Suppressor macrophage treated with lipopolysaccharide for 4 hours (primary cell): ENCODE measurements around the gene MTURN.
"Not testable (repeated sequence)": the region's sequence is repeated elsewhere in the genome, so short reads cannot be mapped to it uniquely, and the experiment has no call there.

Experiments used
- DNase-seq: peaks from one replicate; pipeline ENCODE4 v3.0.0-alpha.2; 2020

MTURN gene

DNA sequence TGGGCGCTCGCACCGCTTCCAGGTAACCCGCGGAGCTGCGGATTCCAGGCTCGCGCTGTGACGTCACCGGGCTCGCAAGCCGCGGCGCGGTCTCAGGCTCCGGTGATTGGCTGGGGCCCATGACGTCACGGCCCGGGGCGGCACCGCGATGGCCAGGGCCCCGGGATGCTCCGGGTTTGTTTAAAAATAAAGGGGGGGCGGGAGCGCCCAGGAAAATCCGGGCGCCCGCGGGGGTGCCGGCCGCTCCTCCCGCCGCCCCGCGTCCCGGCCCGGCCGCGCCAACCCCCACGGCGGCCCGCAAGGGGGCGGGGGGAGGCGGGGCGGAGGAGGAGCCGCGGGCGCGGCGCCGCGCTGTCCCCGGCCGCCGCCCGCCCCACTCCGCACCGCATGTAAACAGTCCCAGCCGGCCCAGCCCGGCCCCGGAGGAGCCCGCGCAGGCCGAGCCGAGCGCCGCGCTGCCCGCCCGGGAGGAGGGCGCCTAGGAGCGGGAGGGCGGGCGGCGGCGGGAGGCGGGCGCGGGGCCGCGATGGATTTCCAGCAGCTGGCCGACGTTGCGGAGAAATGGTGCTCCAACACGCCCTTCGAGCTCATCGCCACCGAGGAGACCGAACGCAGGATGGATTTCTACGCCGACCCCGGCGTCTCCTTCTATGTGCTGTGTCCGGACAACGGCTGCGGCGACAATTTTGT is at the start of gene MTURN:
Gene MTURN (plus strand): TSS at position 376 of the 690 bp plus-strand sequence. CDS start 151 bp downstream, at position 527.
- peak; percentile 86 for DNase-seq

DNA sequence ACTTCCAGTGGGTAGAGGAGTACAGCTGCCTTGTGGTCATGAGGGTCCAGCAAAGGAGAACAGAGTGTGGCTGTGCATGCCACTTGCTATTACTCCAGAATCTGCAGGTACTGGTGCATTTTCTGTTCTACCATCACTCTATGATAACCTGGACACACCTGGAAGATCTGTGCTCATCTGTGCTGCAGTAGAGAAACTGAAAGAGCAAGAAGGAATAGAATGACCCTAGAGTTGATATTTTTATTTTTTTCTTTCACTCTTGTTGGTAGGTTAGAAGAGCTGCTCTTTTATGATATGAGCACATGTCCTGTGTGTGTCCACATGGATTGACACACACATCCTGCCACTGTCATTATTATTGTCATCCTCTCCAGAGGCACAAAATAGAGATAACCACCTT is 48.3 kb upstream of the MTURN start:
- no peak for DNase-seq

DNA sequence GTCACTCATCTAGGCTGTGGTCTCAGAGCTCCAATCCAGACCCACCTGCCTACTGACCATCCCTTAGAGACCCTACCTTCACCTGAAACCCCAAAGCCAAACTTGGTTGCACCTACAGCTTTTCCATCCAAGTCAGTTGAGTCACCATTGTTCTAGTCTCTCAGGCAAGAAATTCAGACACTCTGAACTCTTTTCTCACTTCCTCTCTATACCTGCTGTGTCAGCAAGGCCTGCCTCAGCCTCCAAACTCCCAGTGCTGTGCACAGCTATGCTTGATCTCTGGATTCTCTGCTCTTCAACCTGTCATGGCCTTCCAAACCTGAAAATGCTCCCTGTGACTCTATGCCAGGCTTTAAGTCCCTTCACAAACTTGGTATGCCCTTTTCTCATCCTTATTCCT is 47.4 kb upstream of the MTURN start:
- DNase-seq, result no peak

DNA sequence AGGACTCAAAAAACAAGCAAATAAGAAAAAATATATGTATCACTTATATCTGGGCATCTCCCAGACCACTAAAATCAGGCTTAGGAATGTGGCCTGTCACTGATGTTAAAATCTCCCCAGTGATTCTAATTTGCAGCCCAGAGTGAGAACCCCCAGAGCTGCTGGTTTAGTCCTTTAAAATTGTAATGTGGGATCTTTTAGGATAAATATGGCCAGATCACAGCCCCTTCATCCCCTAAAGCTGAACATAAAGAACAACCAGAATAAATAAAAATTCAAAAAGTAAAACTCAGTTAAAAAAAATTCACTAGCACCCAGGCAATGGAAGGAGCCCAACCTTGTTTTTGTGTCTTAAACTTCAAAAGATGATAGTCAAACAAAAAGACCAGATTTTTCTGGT is 46.4 kb upstream of the MTURN start:
- no peak for DNase-seq

DNA sequence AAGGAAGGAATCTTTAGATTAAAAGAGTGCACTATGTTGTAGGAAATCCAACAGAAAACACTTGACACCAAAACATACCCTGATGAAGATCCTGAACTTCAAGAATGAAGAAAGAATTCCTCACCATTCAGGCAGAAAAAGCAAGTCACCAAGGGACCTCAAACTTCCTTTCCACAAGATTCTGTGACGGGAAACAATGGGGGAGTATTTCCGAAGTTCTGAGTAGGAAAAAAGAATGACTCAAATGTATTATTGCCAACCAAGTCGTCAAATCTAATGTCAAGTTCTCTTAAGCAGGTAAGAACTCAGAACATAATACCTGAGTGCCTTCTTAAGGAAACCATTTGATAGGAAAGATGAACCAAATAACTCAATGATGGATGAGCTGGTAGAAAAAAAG is 44.7 kb upstream of the MTURN start:
- DNase-seq, result no peak

DNA sequence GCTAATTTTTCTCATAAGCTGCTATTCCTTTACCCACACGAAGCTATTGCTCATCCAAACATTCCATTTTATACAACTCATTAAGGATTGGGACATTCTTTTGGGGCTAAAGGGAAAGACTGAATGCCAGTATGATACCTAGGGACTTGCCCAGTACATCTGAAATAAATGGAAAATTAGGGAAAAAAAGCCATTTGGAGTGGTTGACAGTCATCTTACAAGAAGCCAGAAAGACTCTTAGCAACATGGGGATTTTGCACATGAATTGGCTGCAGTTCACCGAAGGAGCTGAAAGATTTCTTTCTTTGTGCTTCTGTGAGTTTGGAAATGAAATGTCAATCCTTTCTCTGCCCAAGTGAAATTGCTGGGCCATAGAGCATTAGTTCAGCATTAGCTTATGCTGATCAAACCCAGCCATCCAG is 43.3 kb upstream of the MTURN start:
- no peak for DNase-seq

DNA sequence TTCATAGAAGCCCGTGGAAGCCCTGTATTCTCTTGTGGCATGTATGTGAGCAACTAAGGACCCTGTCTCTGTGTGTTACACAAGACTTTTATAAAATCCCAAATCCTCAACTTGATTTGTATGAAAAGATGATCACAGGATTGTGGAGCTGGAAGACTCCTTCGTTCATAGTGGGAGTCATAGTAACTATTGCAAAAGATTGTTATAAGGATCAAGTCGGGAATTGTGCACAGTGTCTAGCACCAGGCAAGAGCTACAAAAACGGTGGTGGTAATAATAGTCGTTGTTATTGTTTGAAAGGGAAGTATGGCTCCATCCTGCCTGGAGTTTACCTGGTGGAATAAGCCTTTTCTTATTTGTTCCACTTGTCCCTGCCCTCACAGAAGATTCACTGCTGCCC is 42.8 kb upstream of the MTURN start:
- DNase-seq, result no peak

DNA sequence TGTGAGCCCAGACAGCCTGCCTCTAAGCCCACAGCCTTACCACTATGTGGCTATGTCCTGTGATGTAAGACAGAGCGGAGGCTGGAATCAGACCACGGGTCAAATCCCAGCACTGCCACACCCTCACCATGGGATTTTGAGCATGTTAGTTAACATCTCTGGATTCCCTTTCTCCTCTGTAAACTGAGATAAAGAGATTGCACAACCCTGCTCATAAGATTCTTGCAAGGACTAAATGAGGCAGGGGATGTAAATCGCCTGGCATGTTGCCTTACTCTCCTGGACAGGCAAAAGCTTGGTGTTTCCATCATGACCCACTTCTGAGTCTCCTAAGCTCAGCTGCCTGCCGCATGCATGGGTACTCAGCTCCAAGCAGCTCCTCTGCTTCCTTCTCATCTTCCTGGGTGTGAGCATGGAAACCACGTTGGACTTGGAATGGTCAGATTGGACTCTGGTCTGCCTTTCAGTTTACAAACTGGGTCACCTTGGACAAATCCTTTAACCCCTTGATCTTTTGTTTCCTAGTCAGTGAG is 41.3 kb upstream of the MTURN start:
- DNase-seq, result no peak

DNA sequence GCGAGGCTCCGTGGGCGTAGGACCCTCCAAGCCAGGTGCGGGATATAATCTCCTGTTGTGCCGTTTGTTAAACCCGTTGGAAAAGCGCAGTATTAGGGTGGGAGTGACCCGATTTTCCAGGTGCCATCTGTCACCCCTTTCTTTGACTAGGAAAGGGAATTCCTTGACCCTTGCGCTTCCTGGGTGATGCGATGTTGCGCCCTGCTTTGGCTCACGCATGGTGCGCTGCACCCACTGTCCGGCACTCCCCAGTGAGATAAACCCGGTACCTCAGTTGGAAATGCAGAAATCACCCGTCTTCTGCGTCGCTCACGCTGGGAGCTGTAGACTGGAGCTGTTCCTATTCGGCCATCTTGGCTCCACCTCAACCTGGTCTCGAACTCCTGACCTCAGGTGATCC is 36.2 kb upstream of the MTURN start:
- DNase-seq, result not testable (repeated sequence)

DNA sequence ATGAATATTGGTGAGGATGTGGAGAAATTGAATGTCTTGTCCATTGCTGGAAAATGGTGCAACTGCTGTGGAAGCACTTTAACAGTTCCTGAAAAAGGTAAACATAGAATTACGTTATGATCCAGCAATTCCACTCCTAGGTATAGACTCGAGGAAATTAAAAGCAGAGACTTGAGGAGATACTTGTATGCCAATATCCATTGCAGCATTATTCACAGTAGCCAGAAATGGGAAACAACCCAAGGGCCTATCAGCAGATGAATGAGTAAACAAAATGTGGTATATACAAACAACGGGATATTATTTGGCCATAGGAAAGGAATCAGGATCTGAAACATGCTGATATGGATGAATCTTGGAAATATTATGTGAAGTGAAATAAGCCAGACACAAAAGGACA is 32.5 kb upstream of the MTURN start:
- DNase-seq, result no peak

DNA sequence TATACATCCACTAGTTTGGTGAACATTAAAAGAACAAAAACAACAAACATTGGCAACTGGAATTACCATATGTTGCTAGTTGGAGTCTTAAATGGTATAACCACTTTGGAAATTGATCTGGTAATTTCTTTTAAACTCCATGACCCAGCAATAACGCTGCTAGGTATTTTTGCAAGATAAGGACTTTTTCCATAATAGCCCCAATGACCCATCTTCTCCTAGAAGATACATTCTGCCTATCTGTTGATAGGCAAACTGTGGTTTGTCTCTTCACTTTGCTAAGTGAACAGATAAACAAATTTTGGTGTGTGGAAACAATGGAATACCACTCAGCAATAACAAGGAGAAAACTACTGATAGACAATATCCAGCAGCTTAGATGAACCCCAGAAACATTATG is 30.6 kb upstream of the MTURN start:
- DNase-seq, result no peak

DNA sequence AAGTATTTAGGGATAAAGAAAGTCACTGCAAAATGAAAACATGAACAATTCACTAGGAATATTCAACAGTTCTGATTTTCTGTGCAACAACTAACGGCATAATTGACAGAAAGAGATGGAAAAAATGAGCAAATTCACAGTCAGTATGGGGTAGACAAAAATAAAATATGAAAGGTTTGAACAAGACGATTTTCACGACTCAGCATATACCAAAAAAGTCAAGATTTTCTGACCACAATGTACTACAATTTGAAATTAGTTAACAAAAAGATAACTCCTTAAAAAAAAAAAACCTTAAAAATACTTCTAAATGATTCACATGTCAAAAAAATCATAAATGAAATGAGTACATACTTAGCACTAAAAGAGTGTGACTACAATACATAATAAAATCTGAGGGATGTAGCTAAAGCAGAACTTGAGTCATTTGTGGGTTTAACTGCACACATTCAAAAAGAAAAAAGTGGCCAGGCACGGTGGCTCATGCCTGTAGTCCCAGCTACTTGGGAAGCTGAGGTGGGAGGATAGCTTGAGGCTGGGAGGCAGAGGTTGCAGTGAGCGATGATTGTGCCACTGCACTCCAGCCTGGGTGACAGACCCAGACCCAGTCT is 22.6 kb upstream of the MTURN start:
- DNase-seq, result no peak

DNA sequence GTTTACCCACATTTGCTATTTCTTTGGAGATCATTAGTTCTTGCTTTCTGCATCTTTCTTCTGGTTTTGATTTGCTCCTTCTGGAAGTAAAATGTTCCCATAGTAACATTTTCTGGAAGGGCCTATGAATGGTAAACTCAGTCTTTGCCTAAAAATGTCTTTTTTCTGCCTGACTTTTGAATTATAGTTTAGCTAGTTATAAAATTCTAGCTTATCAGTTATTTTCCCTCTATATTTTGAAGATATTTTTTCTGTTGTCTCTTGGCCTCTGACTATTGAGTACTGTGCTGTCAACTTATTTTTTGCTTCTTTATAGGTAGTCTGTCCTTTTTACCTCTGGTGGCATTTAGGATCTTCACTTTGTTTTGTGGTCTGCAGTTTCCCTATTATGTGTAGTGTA is 21.6 kb upstream of the MTURN start:
- no peak for DNase-seq

DNA sequence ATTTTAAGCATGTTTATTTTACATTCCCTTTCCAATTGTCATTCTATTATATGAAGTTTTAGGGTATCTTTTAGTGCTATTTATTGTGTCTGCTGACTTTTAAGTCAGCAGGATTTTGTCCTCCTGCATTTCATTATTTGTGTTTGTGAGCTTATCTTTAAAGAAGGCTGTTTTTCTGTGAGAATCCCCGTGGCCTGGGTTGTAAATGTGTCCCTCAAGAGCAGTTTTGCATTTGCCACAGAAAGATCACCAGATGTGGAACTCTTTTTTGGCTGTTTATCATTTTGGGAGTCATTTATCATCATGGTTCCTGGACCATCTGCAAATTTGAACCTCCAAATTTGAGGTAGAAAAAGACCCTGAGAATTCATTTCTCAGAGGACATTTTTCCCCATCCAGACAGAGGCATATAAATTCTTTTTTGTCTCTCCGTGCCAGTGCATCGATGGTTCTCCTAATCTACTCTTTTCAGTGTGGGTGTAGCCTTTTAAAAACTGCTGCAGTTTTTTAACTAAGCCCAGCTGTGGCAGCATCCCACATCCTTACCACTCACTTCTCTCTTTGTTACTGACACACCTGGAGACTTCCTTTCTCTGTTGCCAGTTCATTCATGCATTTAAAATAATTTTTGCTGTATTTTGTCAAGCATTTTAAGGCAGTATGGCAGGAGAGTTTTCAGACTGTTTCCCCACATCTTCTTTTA is 20.1 kb upstream of the MTURN start:
- DNase-seq, result no peak

DNA sequence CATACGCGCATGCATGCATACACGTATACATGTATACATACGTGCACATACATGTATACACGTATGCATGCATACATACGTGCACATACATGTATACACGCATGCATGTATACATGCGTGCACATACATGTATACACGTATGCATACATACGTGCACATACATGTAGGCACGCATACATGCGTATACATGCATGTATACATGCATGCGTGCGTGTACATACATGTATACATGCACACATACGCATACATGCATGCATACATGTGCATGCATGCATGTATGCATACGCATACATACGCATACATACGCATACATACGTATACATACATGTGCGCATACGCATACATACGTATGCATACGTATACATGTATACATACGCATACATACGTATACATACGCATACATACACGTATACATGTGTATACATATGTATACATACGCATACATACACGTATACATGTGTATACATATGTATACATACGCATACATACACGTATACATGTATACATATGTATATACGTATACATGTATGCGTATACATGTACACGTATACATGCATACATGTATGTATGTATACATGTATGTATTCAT is 19.0 kb upstream of the MTURN start:
- DNase-seq, result no peak

DNA sequence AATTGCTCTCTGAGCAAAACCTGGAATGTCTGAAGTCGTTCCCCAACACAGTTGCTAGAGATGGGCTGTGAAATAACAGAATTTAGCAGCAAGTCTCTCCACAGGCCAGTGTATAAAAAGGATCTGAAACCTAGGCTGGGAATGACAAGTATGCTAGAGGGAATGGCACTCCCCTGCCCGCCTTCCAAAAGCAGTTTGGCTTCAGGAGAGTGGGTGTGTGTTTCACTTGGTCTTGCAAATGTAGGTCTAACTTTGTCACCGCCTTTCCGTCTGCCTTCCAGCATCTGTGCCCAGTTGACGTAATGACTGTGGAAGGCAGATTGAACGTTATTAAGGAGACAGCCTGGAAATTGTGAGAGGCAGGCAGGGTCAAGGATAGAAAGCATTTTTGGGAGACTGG is 18.0 kb upstream of the MTURN start:
- no peak for DNase-seq

DNA sequence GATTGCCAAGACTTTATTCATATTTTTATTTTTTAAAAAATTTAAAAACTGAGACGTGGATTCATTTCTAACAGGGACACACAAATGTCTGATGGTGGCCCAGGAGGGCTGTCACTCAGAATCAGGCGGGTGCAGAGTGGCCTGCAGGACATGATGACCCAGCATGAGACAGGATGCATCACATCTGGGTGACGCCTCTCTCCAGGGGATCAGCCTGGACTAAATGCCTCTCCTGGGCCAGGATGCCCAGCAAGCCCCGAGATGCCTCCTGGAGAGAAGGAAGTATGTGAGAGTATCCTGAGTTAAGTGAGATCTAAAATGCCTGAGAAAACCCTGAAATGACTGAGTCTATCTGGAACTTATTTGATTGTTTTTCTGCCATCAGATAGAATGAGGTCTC is 16.9 kb upstream of the MTURN start:
- no peak for DNase-seq

DNA sequence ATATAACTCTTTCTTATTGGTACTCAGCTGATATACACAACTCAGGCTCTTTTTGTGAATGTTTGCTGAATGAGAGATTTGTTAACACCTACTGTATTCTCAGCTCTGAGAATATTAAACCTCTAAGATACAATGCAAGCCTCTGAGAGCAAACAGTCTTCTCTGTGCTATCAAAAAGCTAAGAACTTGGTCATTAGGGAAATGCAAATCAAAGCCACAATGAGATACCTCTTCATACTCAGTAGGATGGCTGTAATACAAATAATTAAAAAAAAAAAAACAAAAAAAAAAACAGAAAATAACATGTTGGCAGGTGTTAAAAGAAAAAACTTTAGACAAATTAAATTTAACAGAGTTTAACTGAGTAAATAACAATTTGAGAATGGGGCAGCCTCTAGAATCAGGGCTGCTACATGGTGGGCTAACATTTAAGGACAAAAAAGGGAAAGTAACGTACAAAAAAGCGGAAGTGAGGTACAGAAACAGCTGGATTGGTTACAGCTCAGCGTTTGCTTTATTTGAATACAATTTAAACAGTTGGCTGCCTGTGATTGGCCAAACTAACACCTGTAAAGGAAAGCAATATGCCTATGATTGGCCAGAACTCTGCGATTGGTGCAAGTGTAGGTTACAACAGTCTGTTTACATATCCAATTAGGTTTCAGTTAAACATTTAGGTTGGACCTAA is 14.8 kb upstream of the MTURN start:
- DNase-seq, result no peak

DNA sequence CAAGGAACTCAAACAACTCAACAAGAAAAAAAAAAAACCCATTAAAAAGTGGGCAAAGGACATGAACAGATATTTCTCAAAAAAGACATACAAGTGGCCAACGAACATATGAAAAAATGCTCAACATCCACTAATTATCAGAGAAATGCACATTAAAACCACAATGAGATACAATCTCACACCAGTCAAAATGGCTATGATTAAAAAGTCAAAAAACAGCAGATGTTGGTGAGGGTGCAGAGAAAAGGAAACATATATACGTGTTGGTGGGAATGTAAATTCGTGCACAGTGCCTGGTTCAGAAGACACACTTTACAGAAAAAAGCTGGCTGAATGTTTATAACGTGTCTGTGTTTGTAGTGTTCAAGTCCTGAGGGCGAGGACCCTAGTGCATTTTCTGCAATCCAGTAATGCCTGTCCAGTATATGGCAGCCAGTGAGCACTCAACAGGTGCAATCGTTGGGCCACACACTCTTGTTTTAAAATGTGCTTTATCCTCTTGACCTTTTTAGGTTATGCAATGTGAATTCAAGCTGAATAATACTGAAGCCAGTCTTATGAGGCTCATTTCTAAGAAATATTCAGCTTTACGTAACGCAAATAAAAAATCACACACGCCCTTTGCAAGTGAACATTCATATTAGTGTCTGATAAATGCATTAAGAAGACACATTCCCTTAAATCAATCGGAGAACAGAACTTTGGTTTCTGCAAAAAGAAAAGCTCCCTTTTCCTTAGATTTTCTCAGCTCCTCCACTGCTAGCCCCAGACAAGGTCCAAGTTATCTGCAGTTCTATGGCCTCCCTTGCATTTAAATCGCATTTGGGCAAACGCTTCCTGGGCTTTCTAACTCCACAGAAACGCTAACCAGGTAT is 813 bp upstream of the MTURN start:
- no peak for DNase-seq

DNA sequence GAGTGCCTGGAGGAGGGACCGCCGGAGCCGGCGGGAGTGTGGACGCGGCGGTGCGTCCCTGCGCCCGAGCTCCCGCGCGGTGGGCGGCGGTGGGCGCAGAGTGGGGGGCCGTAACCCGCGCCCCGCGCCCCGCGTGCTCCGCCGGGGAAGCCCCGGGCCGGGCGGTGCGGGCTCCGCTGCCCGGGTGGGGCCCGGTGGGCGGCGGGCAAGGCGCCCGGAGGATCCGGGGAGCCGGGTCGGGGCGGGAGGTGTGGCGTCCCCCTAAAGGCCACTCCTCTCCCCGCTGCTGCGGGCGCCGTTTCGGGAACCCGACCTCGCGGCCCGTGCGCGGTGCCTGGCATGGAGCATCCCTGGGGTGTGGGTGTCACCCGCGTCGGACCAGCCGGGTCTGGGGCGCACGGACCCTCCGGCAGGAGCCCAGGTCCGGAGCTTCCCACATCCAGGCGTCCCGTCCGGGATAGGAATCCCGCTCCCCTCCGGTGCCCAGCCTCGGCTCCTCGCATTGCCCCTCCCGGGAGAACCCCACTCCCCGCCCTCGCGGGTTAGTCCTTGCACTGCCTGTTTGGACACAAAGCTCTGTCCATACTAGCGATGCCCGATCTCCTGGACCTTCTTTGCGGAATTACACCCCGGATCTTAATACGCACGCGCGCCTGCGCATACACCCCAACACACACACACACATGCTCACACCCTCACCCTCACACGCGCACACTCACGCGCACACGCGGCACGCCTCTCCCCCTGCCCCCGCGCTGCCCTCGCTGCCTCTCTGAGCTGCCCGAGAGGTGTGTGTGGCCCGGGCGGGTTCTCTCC is 723 bp downstream of the MTURN start:
- DNase-seq, result peak; percentile 39

DNA sequence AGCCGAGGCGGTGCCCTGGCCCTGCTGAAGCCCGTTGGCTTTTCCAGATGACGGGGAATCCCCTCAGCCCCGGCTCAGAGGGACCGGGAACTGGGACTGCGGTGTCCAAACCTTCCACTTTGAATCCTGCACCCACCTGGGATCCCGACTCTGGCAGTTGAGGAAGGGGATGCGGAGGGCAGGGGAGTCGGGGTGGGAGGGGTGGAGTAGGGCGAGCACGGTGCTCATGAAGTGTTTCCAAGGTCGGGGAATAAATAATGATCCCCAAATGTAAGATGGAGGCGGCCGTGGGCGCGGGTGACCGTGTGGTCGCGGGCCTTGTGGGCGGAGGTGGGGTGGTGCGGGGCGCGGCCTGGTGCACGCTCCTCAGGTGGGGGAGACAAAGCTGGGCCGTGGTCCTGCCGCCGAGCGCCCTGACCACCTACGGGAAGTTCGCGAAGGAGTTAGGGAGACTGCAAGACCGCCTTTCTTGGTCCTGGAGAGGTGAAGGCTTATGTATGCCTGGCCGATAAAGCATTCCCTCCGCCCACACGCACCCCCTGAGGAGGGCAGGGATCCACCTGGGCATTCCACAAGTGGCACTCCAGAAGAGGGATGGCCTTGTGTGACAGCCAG is 1.4 kb downstream of the MTURN start:
- no peak for DNase-seq
